NCI-H2029 (cell line): ENCODE results near the gene ANKH.
A peak's percentile ranks its signal among the peaks of the same experiment; 100 is the strongest.

Source experiments
- DNase-seq: peaks from one replicate; lab custom pipeline; 2025; lab: John Stamatoyannopoulos, UW

Gene ANKH

GRCh38 chr5:14684757-14685156 is 186.8 kb downstream of the ANKH start:
- DNase-seq, result no peak

DNA sequence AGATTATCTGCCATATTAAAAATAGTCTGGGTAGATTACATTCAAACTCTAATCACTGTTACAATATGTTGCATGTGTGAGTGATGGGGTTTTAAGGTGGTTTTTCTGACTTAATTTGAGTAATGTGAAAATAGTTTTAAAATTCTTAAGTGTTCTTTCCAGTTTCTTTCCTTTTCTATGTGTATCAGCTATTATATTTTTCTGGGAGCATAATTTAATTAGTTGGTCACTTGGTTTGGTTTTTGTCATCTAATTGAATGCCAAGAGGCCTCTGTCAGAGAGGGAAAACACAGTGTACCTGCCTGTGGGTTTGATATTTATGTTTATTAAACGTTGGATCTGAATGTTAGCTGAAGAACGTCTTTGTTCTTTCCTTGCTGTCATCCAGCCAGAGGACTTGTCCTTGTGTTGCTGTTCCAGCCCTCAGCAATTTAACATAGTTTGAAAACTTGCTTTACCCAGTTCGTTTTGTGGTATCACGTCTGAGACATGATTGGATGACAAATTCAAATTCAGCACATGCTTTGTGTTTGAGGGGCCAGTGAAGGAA is 187.6 kb downstream of the ANKH start:
- DNase-seq, result no peak

DNA sequence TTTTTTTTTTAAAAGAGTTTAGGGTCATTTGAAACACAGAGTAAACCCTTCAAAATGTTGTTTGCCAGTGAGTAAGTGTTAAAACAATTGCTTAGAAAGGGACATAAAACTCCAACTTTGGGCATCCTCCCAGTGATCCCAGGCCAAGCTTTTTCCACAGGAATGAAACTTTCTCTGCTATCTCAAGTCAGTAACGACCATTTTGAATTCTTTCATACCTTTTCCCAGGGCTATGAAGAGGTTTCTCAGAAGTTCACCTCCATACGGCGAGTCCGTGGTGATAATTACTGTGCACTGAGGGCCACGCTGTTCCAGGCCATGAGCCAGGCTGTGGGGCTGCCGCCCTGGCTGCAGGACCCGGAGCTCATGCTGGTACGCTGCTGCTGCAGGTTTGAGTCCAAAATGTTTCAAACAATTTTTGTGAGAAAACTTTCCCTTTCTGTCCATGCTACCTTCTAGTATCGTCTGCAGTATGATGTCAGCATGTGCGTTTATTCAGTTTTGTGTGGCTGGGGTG is 190.3 kb downstream of the ANKH start:
- DNase-seq, result no peak

DNA sequence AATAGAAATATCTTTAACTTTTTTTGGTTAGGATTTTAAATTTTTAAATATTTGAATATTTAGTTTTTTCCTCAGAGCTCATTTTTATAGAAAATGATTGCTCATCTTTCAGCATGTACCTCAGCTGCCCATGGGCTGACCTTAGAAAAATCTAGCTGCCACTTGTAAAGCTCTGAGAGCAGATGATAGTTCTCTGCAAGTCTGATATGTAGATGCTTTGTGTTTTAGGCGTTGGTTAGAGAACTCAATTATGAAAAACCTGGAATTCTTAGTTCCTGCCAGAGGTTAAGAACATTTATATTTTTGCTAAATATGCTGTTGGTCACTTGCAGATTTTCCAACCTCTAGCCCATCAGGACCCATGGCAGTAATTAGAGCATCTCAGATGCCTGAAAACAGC is 192.0 kb downstream of the ANKH start:
- no peak for DNase-seq

DNA sequence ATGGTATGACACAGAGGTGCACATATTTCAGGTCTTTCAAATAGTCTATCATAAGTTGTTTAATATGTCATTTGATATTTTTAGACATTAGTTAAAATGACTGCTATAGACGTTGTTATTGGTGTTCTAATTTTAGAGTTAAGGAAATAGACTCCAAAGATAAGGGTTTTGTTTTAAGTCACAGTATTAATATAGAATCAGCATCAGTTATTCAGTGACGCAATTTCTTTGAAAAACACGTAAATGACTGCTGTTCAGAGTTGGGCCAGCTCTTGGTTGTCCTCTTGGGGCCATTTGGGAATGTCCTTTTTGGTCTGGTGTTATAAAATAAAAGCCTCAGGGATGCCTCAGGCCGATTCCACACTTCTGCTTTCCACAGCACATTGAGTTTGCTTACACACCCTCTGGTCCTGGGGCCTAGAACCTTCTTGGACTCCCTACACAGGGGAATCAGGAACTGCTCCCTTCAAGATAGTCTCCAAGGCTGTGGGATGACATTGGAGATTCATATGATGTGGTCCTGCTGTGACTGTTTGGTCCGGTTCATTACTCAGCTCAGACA is 192.7 kb downstream of the ANKH start:
- DNase-seq, result no peak

DNA sequence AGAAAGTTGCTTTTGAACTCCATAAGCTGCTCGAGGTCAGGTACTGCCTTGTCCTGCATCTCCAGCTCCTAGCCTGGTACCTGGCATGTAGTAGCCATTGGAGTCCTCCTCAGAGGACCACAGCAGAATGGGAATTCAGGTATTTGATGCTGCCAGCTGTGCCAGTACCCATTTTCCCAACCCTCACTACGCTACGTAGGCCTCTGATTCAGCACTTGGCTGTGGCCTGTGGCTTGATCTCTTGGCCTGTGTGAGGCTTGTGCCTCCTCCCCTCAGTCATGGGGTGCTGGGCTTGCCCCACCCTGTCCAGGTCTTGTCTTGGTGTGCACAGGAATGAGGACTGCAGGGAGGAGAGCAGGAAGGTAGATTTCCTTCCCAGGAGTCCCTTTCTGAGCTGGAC is 195.3 kb downstream of the ANKH start:
- DNase-seq, result no peak

DNA sequence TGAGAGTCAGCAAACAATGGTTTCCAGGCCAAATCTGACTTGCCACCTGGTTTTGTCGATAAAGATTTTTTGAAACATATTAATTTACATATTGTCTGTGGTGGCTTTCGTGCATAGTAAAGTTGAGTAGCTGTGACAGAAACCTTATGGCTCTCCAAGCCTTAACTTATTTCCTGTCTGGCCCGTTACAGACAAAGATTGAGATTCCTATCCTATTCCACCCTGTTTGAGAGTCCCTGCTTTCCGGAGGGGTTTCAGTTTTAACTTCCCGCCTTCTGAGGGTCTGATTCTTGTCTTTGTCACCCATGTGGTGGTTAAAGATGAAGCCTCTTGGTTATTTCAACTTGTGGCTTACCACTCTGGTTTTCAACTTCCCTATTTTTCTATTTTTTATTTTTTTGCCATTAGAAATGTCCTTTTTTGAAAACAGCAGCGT is 195.7 kb downstream of the ANKH start:
- DNase-seq, result no peak

- no peak for DNase-seq
These were observed 196.4 kb downstream of the ANKH start for GRCh38 chr5:14674983-14675854.

DNA sequence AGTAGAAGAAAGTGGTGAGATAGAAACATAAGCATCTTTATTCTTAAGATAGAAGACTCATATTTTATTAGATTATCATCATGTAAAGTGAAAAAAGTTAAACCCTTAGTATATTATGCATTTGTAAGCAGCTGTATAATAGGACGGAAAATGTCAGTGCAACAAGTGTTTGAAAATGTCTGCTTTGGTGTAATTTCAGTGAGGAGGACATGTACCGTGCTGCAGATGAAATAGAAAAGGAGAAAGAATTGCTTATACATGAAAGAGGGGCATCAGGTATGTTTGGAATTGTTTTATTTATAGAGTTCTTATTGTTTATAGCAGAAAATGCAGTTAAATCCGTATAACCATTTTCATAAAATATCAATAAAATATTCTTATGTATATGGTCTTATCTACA is 198.1 kb downstream of the ANKH start:
- DNase-seq, result no peak

DNA sequence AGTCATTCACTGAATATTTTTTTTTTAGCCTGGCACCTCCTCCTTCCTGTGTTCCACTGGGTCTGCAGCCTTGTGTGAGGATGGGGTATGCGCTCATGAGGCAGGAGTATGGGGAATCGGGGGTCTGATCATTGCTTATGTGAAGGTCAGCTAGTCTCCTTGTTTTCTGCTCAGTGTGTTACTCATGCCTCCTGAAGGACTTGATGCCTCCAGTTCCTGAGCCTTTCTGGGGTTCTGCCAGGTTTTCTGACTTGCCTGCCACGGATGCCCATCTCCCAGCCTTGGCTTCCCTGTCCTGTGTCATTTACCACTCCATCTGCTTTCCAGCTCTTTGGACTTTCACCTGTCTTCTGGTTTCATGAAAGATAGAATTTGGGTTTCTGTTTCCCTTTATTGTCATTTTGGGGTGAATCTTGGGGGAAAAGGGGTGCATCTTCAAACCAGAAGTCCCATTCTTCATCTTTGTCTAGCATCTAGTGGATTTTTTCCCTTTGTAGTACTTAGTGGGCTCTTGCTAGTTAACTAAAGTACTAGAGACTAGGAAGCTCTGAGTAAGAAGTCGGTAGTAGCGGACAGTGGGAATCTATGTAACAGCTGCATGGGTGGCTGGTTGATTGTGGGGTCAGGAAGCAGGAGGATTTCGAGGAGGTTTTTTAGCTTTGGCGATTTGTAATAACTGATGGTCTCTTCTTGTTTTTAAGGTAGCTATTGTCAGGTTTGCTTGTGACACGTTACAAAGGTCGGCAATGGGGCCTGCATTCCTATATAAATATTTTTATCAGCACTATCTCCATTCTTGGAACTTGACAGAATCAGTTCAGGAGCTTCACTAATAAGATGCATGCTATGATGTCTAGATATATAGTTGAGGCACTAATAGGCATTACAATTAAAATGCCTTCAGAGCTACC is 198.8 kb downstream of the ANKH start:
- DNase-seq, result no peak

GRCh38 chr5:14672082-14672481 is 199.5 kb downstream of the ANKH start:
- DNase-seq, result no peak

DNA sequence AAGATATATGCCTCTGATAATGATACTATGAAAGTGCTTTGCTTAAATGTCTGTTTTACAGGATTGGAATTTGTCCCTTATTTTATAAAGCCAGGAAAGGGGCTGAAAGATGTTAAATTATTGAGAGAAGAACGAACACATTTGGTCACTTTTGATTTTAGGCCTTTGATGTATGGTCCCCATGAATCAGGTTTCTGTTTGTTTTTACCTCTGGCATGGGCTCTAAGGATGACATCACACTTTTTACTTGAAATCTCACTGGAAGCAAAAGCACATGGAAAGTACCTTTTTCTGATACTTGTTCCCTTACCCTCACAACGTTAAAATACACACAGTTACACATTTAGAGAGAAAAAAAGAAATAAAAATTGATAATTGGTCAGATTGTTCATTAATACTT is 200.2 kb downstream of the ANKH start:
- DNase-seq, result no peak

DNA sequence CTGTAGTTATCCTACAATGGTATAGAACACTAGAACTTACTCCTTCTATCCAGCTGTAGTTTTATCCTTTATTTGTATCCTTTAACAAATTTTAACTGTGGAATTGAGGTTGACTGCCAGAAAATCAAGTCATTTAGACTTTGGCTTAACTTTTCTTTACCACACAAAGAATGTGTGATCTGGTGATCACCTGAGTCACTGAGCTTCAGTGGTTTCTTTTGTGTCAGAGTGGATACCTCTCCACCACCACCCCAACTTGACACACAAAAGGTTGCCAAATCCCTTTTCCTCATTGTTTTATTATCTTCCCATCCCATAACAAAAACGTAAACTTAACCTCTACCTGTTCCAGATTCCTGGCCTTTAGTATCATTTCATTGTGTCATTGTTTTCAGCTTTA is 201.6 kb downstream of the ANKH start:
- DNase-seq, result no peak

DNA sequence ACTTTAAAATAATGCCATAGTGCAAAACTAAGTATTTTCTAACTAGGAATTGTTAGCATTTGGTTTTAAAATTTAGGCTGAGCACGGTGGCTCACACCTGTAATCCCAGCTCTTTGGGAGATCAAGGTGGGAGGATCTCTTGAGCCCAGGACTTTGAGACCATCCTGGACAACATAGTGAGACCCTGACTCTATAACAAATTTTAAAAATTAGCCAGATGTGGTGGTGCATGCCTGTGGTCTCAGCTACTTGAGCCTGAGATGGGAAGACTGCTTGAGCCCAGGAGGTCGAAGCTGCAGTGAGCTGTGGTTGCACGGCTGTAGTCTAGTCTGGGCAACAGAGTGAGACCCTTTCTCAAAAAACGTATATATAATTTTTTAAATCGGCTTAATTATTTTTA is 202.2 kb downstream of the ANKH start:
- DNase-seq, result no peak

DNA sequence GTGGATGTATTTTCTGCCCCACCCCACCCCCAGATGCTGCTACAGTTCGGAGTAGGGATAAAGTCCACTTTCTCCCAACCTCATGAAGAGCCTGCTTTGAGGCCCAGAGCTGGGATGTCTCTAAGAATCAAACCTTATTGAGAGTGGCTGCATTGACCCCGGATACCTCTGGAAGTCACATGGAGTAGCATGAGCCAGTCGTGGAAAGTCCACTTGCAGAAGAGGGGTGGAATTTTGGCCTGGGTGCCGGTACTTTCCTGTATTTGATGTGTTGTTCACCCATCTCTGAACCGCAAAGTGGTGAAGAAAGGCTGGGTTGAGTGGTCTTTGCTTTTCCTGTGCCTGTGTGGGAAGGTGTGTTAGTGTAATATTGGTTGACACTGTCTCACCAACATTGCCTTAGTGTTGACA is 203.4 kb downstream of the ANKH start:
- DNase-seq, result no peak

- DNase-seq, result no peak
These were observed 203.8 kb downstream of the ANKH start for GRCh38 chr5:14667770-14668169.

DNA sequence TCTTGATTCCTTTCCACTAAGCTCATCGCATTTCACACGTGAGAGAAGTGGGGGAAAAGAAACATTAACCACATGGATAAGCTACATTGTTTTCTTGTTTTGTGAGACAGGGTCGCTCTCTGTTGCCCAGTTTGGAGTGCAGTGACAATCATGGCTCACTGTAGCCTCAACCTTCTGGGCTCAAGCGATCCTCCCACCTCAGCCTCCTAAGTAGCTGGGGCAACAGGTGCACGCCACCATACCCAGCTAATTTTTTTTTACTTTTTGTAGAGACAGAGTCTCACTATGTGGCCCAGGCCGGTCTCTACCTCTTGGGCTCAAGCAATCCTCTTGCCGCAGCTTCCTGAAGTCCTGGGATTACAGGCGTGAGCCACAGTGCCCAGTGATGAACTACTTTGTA is 204.3 kb downstream of the ANKH start:
- no peak for DNase-seq

DNA sequence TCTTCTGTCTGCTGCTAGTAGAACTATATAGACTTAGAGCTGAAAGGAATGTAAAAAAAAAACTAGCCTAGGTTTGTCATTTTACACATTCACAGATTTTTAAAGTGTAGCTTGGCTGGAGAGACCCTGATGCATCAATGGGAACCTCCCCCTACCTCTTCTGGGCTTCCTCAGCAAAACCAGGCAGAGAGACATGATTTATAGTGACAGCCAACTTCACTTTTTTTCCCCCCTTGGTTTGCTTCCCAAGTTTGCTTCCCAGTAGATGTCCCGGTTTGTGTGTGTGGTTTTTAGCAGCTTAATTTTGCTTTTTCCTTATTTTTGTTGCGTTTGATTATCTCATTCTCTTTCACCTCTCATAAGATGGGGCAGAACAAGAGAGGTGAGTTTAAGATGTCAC is 205.2 kb downstream of the ANKH start:
- DNase-seq, result no peak

- no peak for DNase-seq
These were observed 205.6 kb downstream of the ANKH start for GRCh38 chr5:14665949-14666348.

DNA sequence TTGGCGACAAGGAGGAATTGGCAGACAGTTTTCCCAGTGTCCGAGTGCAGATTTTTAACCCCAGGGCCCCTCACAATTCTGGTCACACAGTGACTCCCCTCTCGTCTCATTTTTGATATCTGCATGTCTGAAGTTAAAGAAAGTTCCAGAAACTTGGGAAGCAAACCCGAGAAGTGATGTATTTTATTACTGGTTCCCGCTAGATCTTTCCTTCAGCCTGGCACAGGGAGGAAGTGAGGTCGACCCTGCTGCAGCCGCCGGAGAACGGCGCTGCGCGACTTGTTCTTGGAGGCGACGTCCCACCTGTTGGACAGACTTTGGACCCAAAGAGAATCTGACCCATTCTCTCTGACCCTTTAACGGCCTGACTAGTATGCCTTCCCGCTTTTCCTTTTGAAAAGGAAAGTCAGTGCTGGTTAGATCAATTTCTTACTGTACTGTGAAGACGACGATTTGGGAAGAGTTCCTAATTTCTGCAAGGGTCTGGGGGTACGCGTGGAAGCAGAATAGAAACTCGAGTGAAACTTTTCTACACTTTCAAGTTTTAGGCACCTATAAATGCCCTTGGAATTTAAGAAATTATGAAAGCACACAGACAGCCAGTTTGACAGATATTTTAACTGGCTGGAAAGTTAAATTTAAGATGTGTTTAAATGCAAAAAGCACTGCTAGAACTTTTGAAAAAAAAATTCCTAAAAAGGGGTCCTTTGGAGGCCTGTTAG is 206.3 kb downstream of the ANKH start:
- DNase-seq, result peak; percentile 31

- peak; percentile 85 for DNase-seq
These were observed 207.1 kb downstream of the ANKH start, which contains the start of gene OTULIN for GRCh38 chr5:14664270-14665100. Gene OTULIN, plus strand, starts transcription at chr5:14664718. Its CDS starts 108 bp downstream, at chr5:14664826.
